OCI-LY3 (cell line): Measurements from ENCODE around the gene IPPK.

Experiments
- H2AFZ ChIP-seq: fragments of 200-600, 300-600 bp; shearing (Covaris generic); 2 replicates; pipeline ENCODE4 v1.6.0; 2014; ENCODE audit warnings: antibody characterized with exemption, low read depth, low read length
- H3K27ac ChIP-seq: fragments of 200-600, 300-600 bp; sonication (generic); 2 replicates; pipeline ENCODE4 v1.5.1; 2014; ENCODE audit warnings: mild to moderate bottlenecking, low read length, moderate library complexity, mixed read lengths
- H3K27me3 ChIP-seq: fragments of 200-600, 300-600 bp; sonication (generic); 2 replicates; pipeline ENCODE4 v1.6.1; 2014; ENCODE audit warnings: low read depth, low read length, mixed read lengths
- H3K36me3 ChIP-seq: fragments of 200-600, 300-600 bp; sonication (generic); replicated peaks from 2 replicates; pipeline ENCODE3; 2014; ENCODE audit warnings: low read depth, low read length, mixed read lengths
- H3K4me1 ChIP-seq: fragments of 300-600, 200-600 bp; sonication (generic); 2 replicates; pipeline ENCODE4 v1.6.1; 2014; ENCODE audit warnings: low read length, mixed read lengths
- H3K4me2 ChIP-seq: fragments of 200-600, 300-600 bp; sonication (generic); 2 replicates; pipeline ENCODE4 v1.6.1; 2014; ENCODE audit warnings: low read length, mixed read lengths
- H3K4me3 ChIP-seq: fragments of 300-600, 200-600 bp; sonication (generic); 2 replicates; pipeline ENCODE4 v1.5.1; 2014; ENCODE audit warnings: antibody characterized with exemption, mild to moderate bottlenecking, low read length, moderate library complexity
- H3K79me2 ChIP-seq: fragments of 300-600, 200-600 bp; shearing (Covaris generic); 2 replicates; pipeline ENCODE4 v1.6.1; 2014; ENCODE audit warnings: mild to moderate bottlenecking, low read length, mixed read lengths
- H3K9ac ChIP-seq: fragments of 300-600, 200-600 bp; shearing (Covaris generic); 2 replicates; pipeline ENCODE4 v1.6.0; 2014; ENCODE audit warnings: mild to moderate bottlenecking, low read length, moderate library complexity
- H3K9me3 ChIP-seq: fragments of 200-600, 300-600 bp; shearing (Covaris generic); 2 replicates; pipeline ENCODE4 v1.6.1; 2014; ENCODE audit warnings: low read length, mixed read lengths; ENCODE audit not compliant: insufficient read depth
- H4K20me1 ChIP-seq: fragments of 200-600, 300-600 bp; sonication (generic); 2 replicates; pipeline ENCODE4 v1.6.1; 2016; ENCODE audit warnings: low read length, mixed read lengths; ENCODE audit not compliant: insufficient read depth
- CTCF ChIP-seq: fragments of 200-600, 300-600 bp; sonication (generic); IDR thresholded peaks from 2 replicates; pipeline ENCODE4 v1.5.1; 2014; ENCODE audit warnings: antibody characterized with exemption, low read length, low read depth
- EZH2phosphoT487 ChIP-seq: fragments of 200-600 bp; shearing (Covaris generic); IDR thresholded peaks from 2 replicates; pipeline ENCODE4 v1.6.1; 2018; ENCODE audit warnings: antibody characterized with exemption, mixed run types, low read depth

IPPK gene

GRCh38 chr9:92717201-92718085 lies 47.5 kb upstream of the IPPK start:
- H3K4me2 ChIP-seq = 0 out of 2 replicates have a peak overlapping the region, but pooled peaks have one; percentile 24
- peaks cover 35% of the 10 kb centered on the region for H3K4me1 ChIP-seq
- no peak for TF ChIP-seq EZH2phosphoT487
- TF ChIP-seq CTCF = no peak
- peaks cover 58% of the 10 kb centered on the region for H3K36me3 ChIP-seq
- no peak overlapping the region for H3K9ac ChIP-seq
- H3K79me2 ChIP-seq = no peaks in the 10 kb centered on the region
- no peaks in the 10 kb centered on the region for H3K27me3 ChIP-seq
- no peak overlapping the region for H3K4me3 ChIP-seq
- H3K9me3 ChIP-seq = no peaks in the 10 kb centered on the region
- H3K27ac ChIP-seq = peak overlapping the region; percentile 40
- peaks cover 13% of the 10 kb centered on the region; the same call in 1 of the 2 replicates for H4K20me1 ChIP-seq
- no peak overlapping the region for H2AFZ ChIP-seq

- Histone ChIP-seq H3K79me2 (no peaks in the 10 kb centered on the region), H3K9me3 (no peaks in the 10 kb centered on the region), H2AFZ (no peak overlapping the region), H3K9ac (no peak overlapping the region), H3K27me3 (no peaks in the 10 kb centered on the region), H3K4me1 (peaks cover 39% of the 10 kb centered on the region), H3K27ac (peak overlapping the region; percentile 40; the same call in 1 of the 2 replicates), H3K36me3 (peaks cover 61% of the 10 kb centered on the region), H3K4me3 (no peak overlapping the region), H4K20me1 (peaks cover 13% of the 10 kb centered on the region; the same call in 1 of the 2 replicates), H3K4me2 (peak overlapping the region; percentile 24; the same call in 1 of the 2 replicates)
- TF ChIP-seq CTCF (peak; percentile 92), EZH2phosphoT487 (no peak)
Observed at GRCh38 chr9:92716557-92716956, 46.6 kb upstream of the IPPK start.

GRCh38 chr9:92715488-92716231 lies 45.7 kb upstream of the IPPK start:
- H3K4me1 ChIP-seq = peaks cover 30% of the 10 kb centered on the region
- no peak overlapping the region for H3K9ac ChIP-seq
- no peaks in the 10 kb centered on the region for H3K27me3 ChIP-seq
- H3K9me3 ChIP-seq = no peaks in the 10 kb centered on the region
- peaks cover 11% of the 10 kb centered on the region; the same call in 1 of the 2 replicates for H4K20me1 ChIP-seq
- peaks cover 64% of the 10 kb centered on the region for H3K36me3 ChIP-seq
- H2AFZ ChIP-seq = no peak overlapping the region
- no peak overlapping the region for H3K4me2 ChIP-seq
- H3K27ac ChIP-seq = no peak overlapping the region
- no peaks in the 10 kb centered on the region for H3K79me2 ChIP-seq
- TF ChIP-seq EZH2phosphoT487 (no peak), CTCF (no peak)
- no peak overlapping the region for H3K4me3 ChIP-seq
